Measurements from ENCODE around the gene RXFP1. TPM values are rescaled to one million over a fixed set of nuclear protein-coding genes. Genes with fewer than 3 reads are reported as not detected.

RXFP1 gene
- polyA plus RNA-seq, 1 of the 3 experiments (the other 2 are of a cell fraction), result not detected

DNA sequence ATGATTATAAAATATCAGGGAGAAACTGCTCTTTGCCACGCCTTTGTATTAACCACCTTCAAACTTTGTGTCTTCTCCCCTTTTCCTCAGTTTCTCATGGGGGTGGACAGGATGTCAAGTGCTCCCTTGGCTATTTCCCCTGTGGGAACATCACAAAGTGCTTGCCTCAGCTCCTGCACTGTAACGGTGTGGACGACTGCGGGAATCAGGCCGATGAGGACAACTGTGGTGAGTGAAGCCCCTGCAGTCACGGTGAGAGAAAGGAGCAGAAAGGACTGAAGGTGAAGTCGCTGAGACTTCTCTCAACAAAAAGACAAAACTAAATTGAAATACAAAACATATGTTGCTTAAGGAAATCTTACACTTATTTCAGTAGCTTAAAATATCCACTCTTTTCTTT lies 50.9 kb downstream of the RXFP1 start:
- Histone ChIP-seq H3K27ac (ENCODE audit: low read depth in 2 of 2, low read length in 1 of 2) (no peak overlapping the region), H2AFZ (ENCODE audit: low read depth) (no peak overlapping the region), H3K9me3 (no peaks in the 10 kb centered on the region), H3K79me2 (ENCODE audit: insufficient read depth) (no peaks in the 10 kb centered on the region), H3K4me2 (no peak overlapping the region), H4K20me1 (ENCODE audit: insufficient read depth) (no peaks in the 10 kb centered on the region), H3F3A (replicated peaks; ENCODE audit: insufficient read depth) (no peaks in the 10 kb centered on the region), H3K4me1 (ENCODE audit: control insufficient read depth in 1 of 2, insufficient read depth in 2 of 2, low read depth in 1 of 2, low read length in 1 of 2) (no peaks in the 10 kb centered on the region), H3K36me3 (replicated peaks in 1 of 2; ENCODE audit: control insufficient read depth in 1 of 2, insufficient read depth in 2 of 2, low read length in 1 of 2) (no peaks in the 10 kb centered on the region), H3K9ac (no peak overlapping the region), H3K27me3 (ENCODE audit: insufficient read depth) (no peaks in the 10 kb centered on the region), H3K9me2 (no peaks in the 10 kb centered on the region), H3K4me3 (ENCODE audit: low read depth in 2 of 2, low read length in 1 of 2) (no peak overlapping the region)
- ChIA-PET CTCF (no interaction called here), POLR2A (no interaction called here)
- WGBS (ENCODE audit: low lambda C conversion rate), result 48% methylated on average over 7 of the region's 7 CpGs
- no peak for DNase-seq
- no peak for TF ChIP-seq TAF1 (IDR thresholded peaks at IDR 0.05; ENCODE audit: borderline replicate concordance, low read depth, low read length)

- Histone ChIP-seq H3K79me2 (ENCODE audit: insufficient read depth) (no peaks in the 10 kb centered on the region), H3K9ac (no peak overlapping the region), H3K36me3 (replicated peaks in 1 of 2; ENCODE audit: control insufficient read depth in 1 of 2, insufficient read depth in 2 of 2, low read length in 1 of 2) (no peaks in the 10 kb centered on the region), H3K27ac (ENCODE audit: low read depth in 2 of 2, low read length in 1 of 2) (no peak overlapping the region), H2AFZ (ENCODE audit: low read depth) (no peak overlapping the region), H3K9me2 (no peaks in the 10 kb centered on the region), H4K20me1 (ENCODE audit: insufficient read depth) (no peaks in the 10 kb centered on the region), H3K9me3 (no peaks in the 10 kb centered on the region), H3K27me3 (ENCODE audit: insufficient read depth) (no peaks in the 10 kb centered on the region), H3K4me2 (no peak overlapping the region), H3K4me1 (ENCODE audit: control insufficient read depth in 1 of 2, insufficient read depth in 2 of 2, low read depth in 1 of 2, low read length in 1 of 2) (no peaks in the 10 kb centered on the region), H3K4me3 (ENCODE audit: low read depth in 2 of 2, low read length in 1 of 2) (no peak overlapping the region), H3F3A (replicated peaks; ENCODE audit: insufficient read depth) (no peaks in the 10 kb centered on the region)
- DNase-seq, result peak; percentile 25
- peak; percentile 54 for TF ChIP-seq RAD21 (IDR thresholded peaks at IDR 0.05; ENCODE audit: low read length)
- TF ChIP-seq, protein P1, sequence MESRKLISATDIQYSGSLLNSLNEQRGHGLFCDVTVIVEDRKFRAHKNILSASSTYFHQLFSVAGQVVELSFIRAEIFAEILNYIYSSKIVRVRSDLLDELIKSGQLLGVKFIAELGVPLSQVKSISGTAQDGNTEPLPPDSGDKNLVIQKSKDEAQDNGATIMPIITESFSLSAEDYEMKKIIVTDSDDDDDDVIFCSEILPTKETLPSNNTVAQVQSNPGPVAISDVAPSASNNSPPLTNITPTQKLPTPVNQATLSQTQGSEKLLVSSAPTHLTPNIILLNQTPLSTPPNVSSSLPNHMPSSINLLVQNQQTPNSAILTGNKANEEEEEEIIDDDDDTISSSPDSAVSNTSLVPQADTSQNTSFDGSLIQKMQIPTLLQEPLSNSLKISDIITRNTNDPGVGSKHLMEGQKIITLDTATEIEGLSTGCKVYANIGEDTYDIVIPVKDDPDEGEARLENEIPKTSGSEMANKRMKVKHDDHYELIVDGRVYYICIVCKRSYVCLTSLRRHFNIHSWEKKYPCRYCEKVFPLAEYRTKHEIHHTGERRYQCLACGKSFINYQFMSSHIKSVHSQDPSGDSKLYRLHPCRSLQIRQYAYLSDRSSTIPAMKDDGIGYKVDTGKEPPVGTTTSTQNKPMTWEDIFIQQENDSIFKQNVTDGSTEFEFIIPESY (IDR thresholded peaks at IDR 0.05; ENCODE audit: borderline replicate concordance, low read depth), result no peak
- no peak for TF ChIP-seq POLR2AphosphoS5 (IDR thresholded peaks at IDR 0.05; ENCODE audit: low read depth, low read length)
- 0 out of 2 replicates have a peak, but pooled peaks have one; percentile 34 for TF ChIP-seq SMC3 (IDR thresholded peaks at IDR 0.05; ENCODE audit: low read depth, low read length)
- peak; percentile 33 for TF ChIP-seq CTCF (IDR thresholded peaks at IDR 0.05)
- TF ChIP-seq NRF1 (IDR thresholded peaks at IDR 0.05; ENCODE audit: low read depth, low read length), result no peak
- TF ChIP-seq RCOR1 (IDR thresholded peaks at IDR 0.05; ENCODE audit: low read length), result no peak
- TF ChIP-seq YY1 (IDR thresholded peaks at IDR 0.05; ENCODE audit: low read depth), result no peak
- no peak for TF ChIP-seq RXRA (IDR thresholded peaks at IDR 0.05; ENCODE audit: borderline replicate concordance, low read depth)
- no peak for TF ChIP-seq MXI1 (IDR thresholded peaks at IDR 0.05; ENCODE audit: low read depth, low read length)
- TF ChIP-seq, protein P2, sequence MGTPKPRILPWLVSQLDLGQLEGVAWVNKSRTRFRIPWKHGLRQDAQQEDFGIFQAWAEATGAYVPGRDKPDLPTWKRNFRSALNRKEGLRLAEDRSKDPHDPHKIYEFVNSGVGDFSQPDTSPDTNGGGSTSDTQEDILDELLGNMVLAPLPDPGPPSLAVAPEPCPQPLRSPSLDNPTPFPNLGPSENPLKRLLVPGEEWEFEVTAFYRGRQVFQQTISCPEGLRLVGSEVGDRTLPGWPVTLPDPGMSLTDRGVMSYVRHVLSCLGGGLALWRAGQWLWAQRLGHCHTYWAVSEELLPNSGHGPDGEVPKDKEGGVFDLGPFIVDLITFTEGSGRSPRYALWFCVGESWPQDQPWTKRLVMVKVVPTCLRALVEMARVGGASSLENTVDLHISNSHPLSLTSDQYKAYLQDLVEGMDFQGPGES (IDR thresholded peaks at IDR 0.05; ENCODE audit: low read depth, low read length), result no peak
- ChIA-PET CTCF (no interaction called here), POLR2A (no interaction called here)
- WGBS (ENCODE audit: low lambda C conversion rate), result 44% methylated on average over 1 of the region's 1 CpG
Measured at GRCh38 chr4:158578476-158578875, 56.8 kb downstream of the RXFP1 start.

Data from SK-N-SH (cell line).